ENCODE results near the gene PTK6. TPM values are rescaled to one million over a fixed set of nuclear protein-coding genes. Genes with fewer than 3 reads are reported as not detected.

Gene PTK6
- total RNA-seq, 1 donor: 0.52 TPM

GRCh38 chr20:63497138-63497945 lies 39.8 kb downstream of the PTK6 start:
- no peak overlapping the region for H3K4me3 ChIP-seq (ENCODE audit: low read length)
- peaks cover 23% of the 10 kb centered on the region for H3K27me3 ChIP-seq (ENCODE audit: insufficient read depth, low read length)
- no peaks in the 10 kb centered on the region for H3K9me3 ChIP-seq (ENCODE audit: low read depth, low read length)
- H3K4me1 ChIP-seq (ENCODE audit: insufficient read depth, low read length): peaks cover 10% of the 10 kb centered on the region

- Histone ChIP-seq H3K9me3 (ENCODE audit: low read depth, low read length) (no peaks in the 10 kb centered on the region), H3K4me1 (ENCODE audit: insufficient read depth, low read length) (peaks cover 10% of the 10 kb centered on the region), H3K4me3 (ENCODE audit: low read length) (no peak overlapping the region), H3K27me3 (ENCODE audit: insufficient read depth, low read length) (peaks cover 23% of the 10 kb centered on the region)
These were observed 40.5 kb downstream of the PTK6 start for GRCh38 chr20:63496596-63497120.

GRCh38 chr20:63495741-63496595 lies 41.2 kb downstream of the PTK6 start:
- H3K27me3 ChIP-seq (ENCODE audit: insufficient read depth, low read length): peaks cover 23% of the 10 kb centered on the region
- no peaks in the 10 kb centered on the region for H3K9me3 ChIP-seq (ENCODE audit: low read depth, low read length)
- H3K4me3 ChIP-seq (ENCODE audit: low read length): no peak overlapping the region
- peaks cover 10% of the 10 kb centered on the region for H3K4me1 ChIP-seq (ENCODE audit: insufficient read depth, low read length)

- Histone ChIP-seq H3K9me3 (ENCODE audit: low read depth, low read length) (no peaks in the 10 kb centered on the region), H3K4me1 (ENCODE audit: insufficient read depth, low read length) (peaks cover 10% of the 10 kb centered on the region), H3K4me3 (ENCODE audit: low read length) (no peak overlapping the region), H3K27me3 (ENCODE audit: insufficient read depth, low read length) (peaks cover 23% of the 10 kb centered on the region)
These were observed 41.9 kb downstream of the PTK6 start for GRCh38 chr20:63495167-63495720.

- H3K27me3 ChIP-seq (ENCODE audit: insufficient read depth, low read length): peaks cover 19% of the 10 kb centered on the region
- H3K4me3 ChIP-seq (ENCODE audit: low read length): no peak overlapping the region
- no peaks in the 10 kb centered on the region for H3K9me3 ChIP-seq (ENCODE audit: low read depth, low read length)
- H3K4me1 ChIP-seq (ENCODE audit: insufficient read depth, low read length): peaks cover 10% of the 10 kb centered on the region
These were observed 42.6 kb downstream of the PTK6 start for GRCh38 chr20:63494420-63495166.

GRCh38 chr20:63494084-63494419 lies 43.1 kb downstream of the PTK6 start:
- H3K9me3 ChIP-seq (ENCODE audit: low read depth, low read length): no peaks in the 10 kb centered on the region
- peaks cover 6% of the 10 kb centered on the region for H3K4me1 ChIP-seq (ENCODE audit: insufficient read depth, low read length)
- H3K4me3 ChIP-seq (ENCODE audit: low read length): no peak overlapping the region
- peaks cover 15% of the 10 kb centered on the region for H3K27me3 ChIP-seq (ENCODE audit: insufficient read depth, low read length)

GRCh38 chr20:63493563-63494020 lies 43.6 kb downstream of the PTK6 start:
- H3K27me3 ChIP-seq (ENCODE audit: insufficient read depth, low read length): peaks cover 15% of the 10 kb centered on the region
- no peaks in the 10 kb centered on the region for H3K9me3 ChIP-seq (ENCODE audit: low read depth, low read length)
- H3K4me1 ChIP-seq (ENCODE audit: insufficient read depth, low read length): peaks cover 6% of the 10 kb centered on the region
- no peak overlapping the region for H3K4me3 ChIP-seq (ENCODE audit: low read length)

- Histone ChIP-seq H3K4me3 (ENCODE audit: low read length) (no peak overlapping the region), H3K9me3 (ENCODE audit: low read depth, low read length) (no peaks in the 10 kb centered on the region), H3K27me3 (ENCODE audit: insufficient read depth, low read length) (peaks cover 11% of the 10 kb centered on the region), H3K4me1 (ENCODE audit: insufficient read depth, low read length) (peaks cover 6% of the 10 kb centered on the region)
These were observed 44.2 kb downstream of the PTK6 start for GRCh38 chr20:63492982-63493381.

- H3K27me3 ChIP-seq (ENCODE audit: insufficient read depth, low read length): peaks cover 9% of the 10 kb centered on the region
- peaks cover 6% of the 10 kb centered on the region for H3K4me1 ChIP-seq (ENCODE audit: insufficient read depth, low read length)
- no peak overlapping the region for H3K4me3 ChIP-seq (ENCODE audit: low read length)
- H3K9me3 ChIP-seq (ENCODE audit: low read depth, low read length): no peaks in the 10 kb centered on the region
These were observed 44.7 kb downstream of the PTK6 start for GRCh38 chr20:63492518-63492917.

- no peak overlapping the region for H3K4me3 ChIP-seq (ENCODE audit: low read length)
- peaks cover 6% of the 10 kb centered on the region for H3K4me1 ChIP-seq (ENCODE audit: insufficient read depth, low read length)
- H3K9me3 ChIP-seq (ENCODE audit: low read depth, low read length): no peaks in the 10 kb centered on the region
- H3K27me3 ChIP-seq (ENCODE audit: insufficient read depth, low read length): peaks cover 9% of the 10 kb centered on the region
These were observed 45.4 kb downstream of the PTK6 start for GRCh38 chr20:63491635-63492230.

- Histone ChIP-seq H3K9me3 (ENCODE audit: low read depth, low read length) (no peaks in the 10 kb centered on the region), H3K27me3 (ENCODE audit: insufficient read depth, low read length) (peaks cover 8% of the 10 kb centered on the region), H3K4me3 (ENCODE audit: low read length) (no peak overlapping the region), H3K4me1 (ENCODE audit: insufficient read depth, low read length) (peaks cover under 1% of the 10 kb centered on the region)
These were observed 46.1 kb downstream of the PTK6 start for GRCh38 chr20:63491078-63491477.

GRCh38 chr20:63490416-63490815 lies 46.8 kb downstream of the PTK6 start:
- Histone ChIP-seq H3K27me3 (ENCODE audit: insufficient read depth, low read length) (peaks cover 8% of the 10 kb centered on the region), H3K4me1 (ENCODE audit: insufficient read depth, low read length) (no peaks in the 10 kb centered on the region), H3K9me3 (ENCODE audit: low read depth, low read length) (no peaks in the 10 kb centered on the region), H3K4me3 (ENCODE audit: low read length) (no peak overlapping the region)

- Histone ChIP-seq H3K4me3 (ENCODE audit: low read length) (no peak overlapping the region), H3K4me1 (ENCODE audit: insufficient read depth, low read length) (no peaks in the 10 kb centered on the region)
These were observed 48.6 kb downstream of the PTK6 start for GRCh38 chr20:63488315-63489251.

More at GRCh38 chr20:63488315-63489251, 48.6 kb downstream of the PTK6 start:
- Histone ChIP-seq H3K27me3 (ENCODE audit: insufficient read depth, low read length) (peaks cover 8% of the 10 kb centered on the region), H3K9me3 (ENCODE audit: low read depth, low read length) (no peaks in the 10 kb centered on the region)
